Fibroblast of peridontal ligament (primary cell): ENCODE data around the gene IFITM2.
"Not testable (repeated sequence)": the region's sequence is repeated elsewhere in the genome, so short reads cannot be mapped to it uniquely, and the experiment has no call there.

Source experiments
- DNase-seq: peaks from one replicate; pipeline ENCODE4 v3.0.0-alpha.2; 2010; ENCODE audit errors: extremely low read depth

Gene IFITM2

GRCh38 chr11:342328-342727 is 34.7 kb downstream of the IFITM2 start:
- DNase-seq, result peak; percentile 41

GRCh38 chr11:344836-345578 is 37.4 kb downstream of the IFITM2 start:
- DNase-seq, result no peak

GRCh38 chr11:346529-346928 is 38.9 kb downstream of the IFITM2 start:
- no peak for DNase-seq

GRCh38 chr11:349270-349954 is 41.8 kb downstream of the IFITM2 start:
- not testable (repeated sequence) for DNase-seq

GRCh38 chr11:350033-350722 is 42.6 kb downstream of the IFITM2 start:
- DNase-seq, result not testable (repeated sequence)

DNA sequence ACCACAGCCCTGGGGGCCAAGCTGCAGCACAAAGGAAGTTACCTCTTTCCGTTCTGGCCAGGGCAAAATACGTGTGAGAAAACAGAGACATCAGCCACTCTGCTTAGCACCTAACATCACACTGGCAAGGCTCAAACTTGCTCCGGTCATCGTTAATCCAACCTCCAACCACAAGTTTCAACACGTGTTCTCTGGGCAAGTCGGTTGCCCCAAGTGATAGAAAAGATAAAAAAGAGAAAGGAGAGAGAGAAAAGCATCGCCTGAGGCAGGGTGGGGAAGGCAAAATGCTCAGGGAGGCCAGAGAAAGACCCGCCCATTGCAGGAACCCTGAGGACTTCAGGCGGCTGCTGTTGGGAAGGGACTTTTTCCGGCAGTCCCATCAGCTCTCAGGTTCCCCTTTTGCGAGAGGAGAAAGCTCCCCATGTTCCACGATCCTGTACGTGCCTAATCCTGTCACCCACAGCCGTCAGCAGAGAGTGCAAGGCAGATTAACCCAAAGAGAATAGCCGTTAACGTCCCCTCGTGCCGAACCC is 43.2 kb downstream of the IFITM2 start:
- DNase-seq, result no peak

DNA sequence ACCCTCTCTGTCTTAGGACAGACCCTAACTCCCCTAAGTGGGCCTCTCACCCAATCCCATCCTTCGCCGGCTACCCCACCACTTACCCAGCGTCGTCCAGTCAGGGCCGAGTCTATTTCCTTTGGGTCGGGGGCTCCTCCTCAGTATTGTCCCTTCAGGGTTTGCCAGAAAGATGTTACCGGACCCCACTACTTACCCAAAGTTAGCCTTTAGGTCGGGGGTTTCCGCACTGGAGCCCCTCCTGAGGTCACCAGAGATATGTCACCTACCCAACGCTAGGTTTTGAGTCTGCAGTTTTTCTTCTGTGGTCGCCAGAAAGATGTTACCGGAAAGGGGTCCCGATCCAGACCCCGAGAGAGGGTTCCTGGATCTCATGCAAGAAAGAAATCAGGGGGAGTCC is 43.8 kb downstream of the IFITM2 start:
- no peak for DNase-seq

DNA sequence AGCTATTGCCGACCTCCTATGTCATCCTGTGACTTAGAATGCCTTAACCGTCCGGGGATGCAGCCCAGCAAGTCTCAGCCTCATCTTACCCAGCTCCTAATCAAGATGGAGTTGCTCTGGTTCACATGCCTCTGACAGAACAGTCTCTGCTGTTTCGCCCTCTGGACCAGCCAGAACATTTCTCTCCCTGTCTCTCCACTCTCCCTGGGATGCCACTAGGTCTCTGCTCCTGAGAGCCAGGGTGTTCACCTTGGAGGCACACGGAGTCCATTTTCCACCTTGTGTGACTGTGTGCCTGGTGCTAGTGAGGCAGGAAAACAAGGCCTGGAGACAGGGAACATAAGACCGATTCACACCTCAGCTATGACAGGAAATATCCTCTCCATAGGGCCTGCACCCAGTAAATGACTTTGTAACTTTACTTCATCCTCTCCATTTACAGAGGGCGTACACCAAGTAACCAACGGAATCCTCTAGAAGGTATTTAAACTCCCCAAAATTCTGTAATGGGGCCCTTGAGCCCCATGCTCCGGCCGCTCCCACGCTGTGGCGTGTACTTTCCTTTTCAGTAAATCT is 44.9 kb downstream of the IFITM2 start:
- DNase-seq, result no peak

- DNase-seq, result peak; percentile 89
Observed at GRCh38 chr11:353179-353873, 45.7 kb downstream of the IFITM2 start.

- peak; percentile 93 for DNase-seq
Observed at GRCh38 chr11:355581-356458, 48.2 kb downstream of the IFITM2 start.

DNA sequence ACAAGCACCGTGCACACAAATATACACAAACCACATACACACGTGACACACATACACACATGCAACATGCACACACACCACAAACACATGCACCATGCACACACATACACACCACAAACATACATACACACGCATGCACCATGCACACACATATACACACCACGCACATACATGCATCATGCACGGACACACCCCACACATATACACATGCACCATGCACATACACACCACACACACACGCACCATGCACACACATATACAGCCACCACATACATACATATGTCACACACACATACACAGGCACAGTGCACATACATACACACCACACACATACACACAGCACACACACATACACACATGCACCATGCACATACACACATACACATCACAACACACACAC is 49.0 kb downstream of the IFITM2 start:
- DNase-seq, result no peak

- no peak for DNase-seq
Observed at GRCh38 chr11:357582-357981, 50.0 kb downstream of the IFITM2 start.

- no peak for DNase-seq
Observed at GRCh38 chr11:358129-358800, 50.6 kb downstream of the IFITM2 start.
